ENCODE data around the gene KCTD6.

The KCTD6 gene

GRCh38 chr3:58519668-58520402 is 27.9 kb downstream of the KCTD6 start:
- H3K4me3 ChIP-seq (ENCODE audit: low read depth, low read length, poor library complexity, severe bottlenecking): no peak overlapping the region
- no peaks in the 10 kb centered on the region for H3K79me2 ChIP-seq (ENCODE audit: insufficient read depth, low read length)
- no peaks in the 10 kb centered on the region for H4K20me1 ChIP-seq (ENCODE audit: insufficient read depth, low read length)
- no peak overlapping the region for H3K27ac ChIP-seq (ENCODE audit: low read depth, low read length, poor library complexity, severe bottlenecking)
- TF ChIP-seq CTCF (IDR thresholded peaks at IDR 0.05; ENCODE audit: low read length) (no peak), EZH2 (IDR thresholded peaks at IDR 0.05; ENCODE audit: borderline replicate concordance, low read length) (no peak)
- H3K27me3 ChIP-seq (ENCODE audit: insufficient read depth, low read length): no peaks in the 10 kb centered on the region
- H3F3A ChIP-seq (ENCODE audit: insufficient read depth, low read length): no peaks in the 10 kb centered on the region
- H3K9ac ChIP-seq (ENCODE audit: low read length): no peak overlapping the region
- no peaks in the 10 kb centered on the region for H3K9me3 ChIP-seq (ENCODE audit: low read length)
- H2AFZ ChIP-seq (ENCODE audit: low read length): no peak overlapping the region
- no peak overlapping the region for H3K4me2 ChIP-seq (ENCODE audit: low read length)
- H3K9me2 ChIP-seq (ENCODE audit: low read depth, low read length): no peaks in the 10 kb centered on the region
- H3K4me1 ChIP-seq (ENCODE audit: insufficient read depth, low read length, severe bottlenecking): no peaks in the 10 kb centered on the region
- no peaks in the 10 kb centered on the region for H3K36me3 ChIP-seq (ENCODE audit: insufficient read depth, low read length)

- Histone ChIP-seq H4K20me1 (ENCODE audit: insufficient read depth, low read length) (no peaks in the 10 kb centered on the region), H3F3A (ENCODE audit: insufficient read depth, low read length) (no peaks in the 10 kb centered on the region), H3K36me3 (ENCODE audit: insufficient read depth, low read length) (no peaks in the 10 kb centered on the region), H3K4me3 (ENCODE audit: low read depth, low read length, poor library complexity, severe bottlenecking) (no peak overlapping the region), H3K9me3 (ENCODE audit: low read length) (no peaks in the 10 kb centered on the region), H3K9me2 (ENCODE audit: low read depth, low read length) (no peaks in the 10 kb centered on the region), H3K4me2 (ENCODE audit: low read length) (no peak overlapping the region), H3K27ac (ENCODE audit: low read depth, low read length, poor library complexity, severe bottlenecking) (no peak overlapping the region), H3K79me2 (ENCODE audit: insufficient read depth, low read length) (no peaks in the 10 kb centered on the region), H3K9ac (ENCODE audit: low read length) (no peak overlapping the region), H3K4me1 (ENCODE audit: insufficient read depth, low read length, severe bottlenecking) (no peaks in the 10 kb centered on the region), H2AFZ (ENCODE audit: low read length) (no peak overlapping the region), H3K27me3 (ENCODE audit: insufficient read depth, low read length) (no peaks in the 10 kb centered on the region)
- TF ChIP-seq CTCF (IDR thresholded peaks at IDR 0.05; ENCODE audit: low read length): no peak
These were observed 28.8 kb downstream of the KCTD6 start for GRCh38 chr3:58520403-58521335.

DNA sequence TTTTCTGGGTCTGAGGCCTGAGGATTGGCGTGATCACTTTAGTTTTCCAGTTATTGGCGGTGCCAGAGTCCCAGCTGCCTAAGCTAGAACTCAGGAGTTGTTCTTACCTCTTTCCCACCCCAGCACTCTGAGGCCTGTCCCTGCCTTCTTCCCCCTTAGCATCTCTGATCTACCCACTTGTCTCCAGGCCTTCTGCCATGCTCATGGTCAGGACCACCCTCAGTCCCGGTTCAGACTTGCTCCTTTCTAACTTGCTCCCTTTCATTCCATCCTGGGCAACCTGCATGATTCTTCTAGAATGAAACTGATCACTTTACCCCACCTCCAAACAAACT is 29.4 kb downstream of the KCTD6 start:
- TF ChIP-seq EZH2 (IDR thresholded peaks at IDR 0.05; ENCODE audit: borderline replicate concordance, low read length) (no peak), CTCF (IDR thresholded peaks at IDR 0.05; ENCODE audit: low read length) (no peak)
- no peak overlapping the region for H3K4me2 ChIP-seq (ENCODE audit: low read length)
- no peak overlapping the region for H3K4me3 ChIP-seq (ENCODE audit: low read depth, low read length, poor library complexity, severe bottlenecking)
- no peaks in the 10 kb centered on the region for H3F3A ChIP-seq (ENCODE audit: insufficient read depth, low read length)
- H3K36me3 ChIP-seq (ENCODE audit: insufficient read depth, low read length): no peaks in the 10 kb centered on the region
- no peak overlapping the region for H3K27ac ChIP-seq (ENCODE audit: low read depth, low read length, poor library complexity, severe bottlenecking)
- no peak overlapping the region for H2AFZ ChIP-seq (ENCODE audit: low read length)
- H3K4me1 ChIP-seq (ENCODE audit: insufficient read depth, low read length, severe bottlenecking): no peaks in the 10 kb centered on the region
- H4K20me1 ChIP-seq (ENCODE audit: insufficient read depth, low read length): no peaks in the 10 kb centered on the region
- no peaks in the 10 kb centered on the region for H3K27me3 ChIP-seq (ENCODE audit: insufficient read depth, low read length)
- H3K9ac ChIP-seq (ENCODE audit: low read length): no peak overlapping the region
- H3K79me2 ChIP-seq (ENCODE audit: insufficient read depth, low read length): no peaks in the 10 kb centered on the region
- H3K9me2 ChIP-seq (ENCODE audit: low read depth, low read length): no peaks in the 10 kb centered on the region
- no peaks in the 10 kb centered on the region for H3K9me3 ChIP-seq (ENCODE audit: low read length)
